ENCODE results near the gene PLCL1.

GRCh38 chr2:198164843-198165242 lies 360.4 kb downstream of the PLCL1 start:
- TF ChIP-seq, protein P1, sequence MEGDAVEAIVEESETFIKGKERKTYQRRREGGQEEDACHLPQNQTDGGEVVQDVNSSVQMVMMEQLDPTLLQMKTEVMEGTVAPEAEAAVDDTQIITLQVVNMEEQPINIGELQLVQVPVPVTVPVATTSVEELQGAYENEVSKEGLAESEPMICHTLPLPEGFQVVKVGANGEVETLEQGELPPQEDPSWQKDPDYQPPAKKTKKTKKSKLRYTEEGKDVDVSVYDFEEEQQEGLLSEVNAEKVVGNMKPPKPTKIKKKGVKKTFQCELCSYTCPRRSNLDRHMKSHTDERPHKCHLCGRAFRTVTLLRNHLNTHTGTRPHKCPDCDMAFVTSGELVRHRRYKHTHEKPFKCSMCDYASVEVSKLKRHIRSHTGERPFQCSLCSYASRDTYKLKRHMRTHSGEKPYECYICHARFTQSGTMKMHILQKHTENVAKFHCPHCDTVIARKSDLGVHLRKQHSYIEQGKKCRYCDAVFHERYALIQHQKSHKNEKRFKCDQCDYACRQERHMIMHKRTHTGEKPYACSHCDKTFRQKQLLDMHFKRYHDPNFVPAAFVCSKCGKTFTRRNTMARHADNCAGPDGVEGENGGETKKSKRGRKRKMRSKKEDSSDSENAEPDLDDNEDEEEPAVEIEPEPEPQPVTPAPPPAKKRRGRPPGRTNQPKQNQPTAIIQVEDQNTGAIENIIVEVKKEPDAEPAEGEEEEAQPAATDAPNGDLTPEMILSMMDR (IDR thresholded peaks at IDR 0.05; ENCODE audit: low read depth, low read length) = no peak
- TF ChIP-seq POLR2A (IDR thresholded peaks at IDR 0.05; ENCODE audit: extremely low read depth, insufficient read length) (no peak), MYC (IDR thresholded peaks at IDR 0.05; ENCODE audit: low read depth, low read length) (no peak)
- TF ChIP-seq, protein P2, sequence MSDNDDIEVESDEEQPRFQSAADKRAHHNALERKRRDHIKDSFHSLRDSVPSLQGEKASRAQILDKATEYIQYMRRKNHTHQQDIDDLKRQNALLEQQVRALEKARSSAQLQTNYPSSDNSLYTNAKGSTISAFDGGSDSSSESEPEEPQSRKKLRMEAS (IDR thresholded peaks at IDR 0.05; ENCODE audit: low read depth, low read length) = no peak
